Neural crest cell (in vitro differentiated cells): ENCODE results near the gene FOXL1. TPM values are rescaled to one million over a fixed set of nuclear protein-coding genes. Genes with fewer than 3 reads are reported as not detected.
A peak's percentile ranks its signal among the peaks of the same experiment; 100 is the strongest.

Source experiments
- DNase-seq: peaks from one replicate; pipeline ENCODE4 v3.0.0; 2021; ENCODE audit warnings: low read depth, mixed read lengths, low spot score
- H3K27ac Mint-ChIP-seq: one replicate; pipeline ENCODE4 v1.8.0; 2021; ENCODE audit warnings: mild to moderate bottlenecking, mixed read lengths; ENCODE audit not compliant: unreplicated experiment
- H3K27me3 Mint-ChIP-seq: 2 replicates; pipeline ENCODE4 v1.8.0; 2021; ENCODE audit warnings: low read depth, mild to moderate bottlenecking, mixed read lengths
- H3K36me3 Mint-ChIP-seq: 2 replicates; pipeline ENCODE4 v1.8.0; 2021; ENCODE audit warnings: low read depth, mild to moderate bottlenecking, mixed read lengths
- H3K4me1 Mint-ChIP-seq: 2 replicates; pipeline ENCODE4 v1.8.0; 2021; ENCODE audit warnings: mixed read lengths
- H3K4me3 Mint-ChIP-seq: one replicate; pipeline ENCODE4 v1.8.0; 2021; ENCODE audit warnings: mild to moderate bottlenecking, mixed read lengths
- H3K9me3 Mint-ChIP-seq: 2 replicates; pipeline ENCODE4 v1.8.0; 2021; ENCODE audit warnings: mixed read lengths
- total RNA-seq: library from RNA; stranded (reverse); gene quantifications from 2 replicates; pipeline ENCODE4 v1.2.1, GENCODE V29; 2021
- TF ChIP-seq, protein P1 (sequence below): fragments of 200-600 bp; sonication (generic); conservative IDR thresholded peaks from 2 replicates; pipeline ENCODE4 v1.5.0; 2021; ENCODE audit warnings: antibody characterized with exemption, mild to moderate bottlenecking

Gene FOXL1
- total RNA-seq, 1 donor from 2014 or later, result 0.09 TPM

DNA sequence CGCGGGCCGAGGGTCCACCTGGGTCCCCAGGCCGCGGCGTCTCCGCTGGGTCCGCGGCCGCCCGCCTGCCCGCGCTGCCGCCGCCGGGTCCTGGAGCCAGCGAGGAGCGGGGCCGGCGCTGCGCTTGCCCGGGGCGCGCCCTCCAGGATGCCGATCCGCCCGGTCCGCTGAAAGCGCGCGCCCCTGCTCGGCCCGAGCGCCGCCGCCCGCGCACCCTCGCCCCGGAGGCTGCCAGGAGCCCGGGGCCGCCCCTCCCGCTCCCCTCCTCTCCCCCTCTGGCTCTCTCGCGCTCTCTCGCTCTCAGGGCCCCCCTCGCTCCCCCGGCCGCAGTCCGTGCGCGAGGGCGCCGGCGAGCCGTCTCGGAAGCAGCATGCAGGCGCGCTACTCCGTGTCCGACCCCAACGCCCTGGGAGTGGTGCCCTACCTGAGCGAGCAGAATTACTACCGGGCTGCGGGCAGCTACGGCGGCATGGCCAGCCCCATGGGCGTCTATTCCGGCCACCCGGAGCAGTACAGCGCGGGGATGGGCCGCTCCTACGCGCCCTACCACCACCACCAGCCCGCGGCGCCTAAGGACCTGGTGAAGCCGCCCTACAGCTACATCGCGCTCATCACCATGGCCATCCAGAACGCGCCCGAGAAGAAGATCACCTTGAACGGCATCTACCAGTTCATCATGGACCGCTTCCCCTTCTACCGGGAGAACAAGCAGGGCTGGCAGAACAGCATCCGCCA lies 11.2 kb upstream of the FOXL1 start:
- TF ChIP-seq, protein P1, sequence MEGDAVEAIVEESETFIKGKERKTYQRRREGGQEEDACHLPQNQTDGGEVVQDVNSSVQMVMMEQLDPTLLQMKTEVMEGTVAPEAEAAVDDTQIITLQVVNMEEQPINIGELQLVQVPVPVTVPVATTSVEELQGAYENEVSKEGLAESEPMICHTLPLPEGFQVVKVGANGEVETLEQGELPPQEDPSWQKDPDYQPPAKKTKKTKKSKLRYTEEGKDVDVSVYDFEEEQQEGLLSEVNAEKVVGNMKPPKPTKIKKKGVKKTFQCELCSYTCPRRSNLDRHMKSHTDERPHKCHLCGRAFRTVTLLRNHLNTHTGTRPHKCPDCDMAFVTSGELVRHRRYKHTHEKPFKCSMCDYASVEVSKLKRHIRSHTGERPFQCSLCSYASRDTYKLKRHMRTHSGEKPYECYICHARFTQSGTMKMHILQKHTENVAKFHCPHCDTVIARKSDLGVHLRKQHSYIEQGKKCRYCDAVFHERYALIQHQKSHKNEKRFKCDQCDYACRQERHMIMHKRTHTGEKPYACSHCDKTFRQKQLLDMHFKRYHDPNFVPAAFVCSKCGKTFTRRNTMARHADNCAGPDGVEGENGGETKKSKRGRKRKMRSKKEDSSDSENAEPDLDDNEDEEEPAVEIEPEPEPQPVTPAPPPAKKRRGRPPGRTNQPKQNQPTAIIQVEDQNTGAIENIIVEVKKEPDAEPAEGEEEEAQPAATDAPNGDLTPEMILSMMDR, result no peak
- Mint-ChIP-seq H3K36me3 (no peaks in the 10 kb centered on the region), H3K27me3 (peaks cover 90% of the 10 kb centered on the region), H3K4me1 (peaks cover 19% of the 10 kb centered on the region), H3K27ac (no peak overlapping the region), H3K9me3 (no peaks in the 10 kb centered on the region), H3K4me3 (peak overlapping the region; percentile 47)
- no peak for DNase-seq

DNA sequence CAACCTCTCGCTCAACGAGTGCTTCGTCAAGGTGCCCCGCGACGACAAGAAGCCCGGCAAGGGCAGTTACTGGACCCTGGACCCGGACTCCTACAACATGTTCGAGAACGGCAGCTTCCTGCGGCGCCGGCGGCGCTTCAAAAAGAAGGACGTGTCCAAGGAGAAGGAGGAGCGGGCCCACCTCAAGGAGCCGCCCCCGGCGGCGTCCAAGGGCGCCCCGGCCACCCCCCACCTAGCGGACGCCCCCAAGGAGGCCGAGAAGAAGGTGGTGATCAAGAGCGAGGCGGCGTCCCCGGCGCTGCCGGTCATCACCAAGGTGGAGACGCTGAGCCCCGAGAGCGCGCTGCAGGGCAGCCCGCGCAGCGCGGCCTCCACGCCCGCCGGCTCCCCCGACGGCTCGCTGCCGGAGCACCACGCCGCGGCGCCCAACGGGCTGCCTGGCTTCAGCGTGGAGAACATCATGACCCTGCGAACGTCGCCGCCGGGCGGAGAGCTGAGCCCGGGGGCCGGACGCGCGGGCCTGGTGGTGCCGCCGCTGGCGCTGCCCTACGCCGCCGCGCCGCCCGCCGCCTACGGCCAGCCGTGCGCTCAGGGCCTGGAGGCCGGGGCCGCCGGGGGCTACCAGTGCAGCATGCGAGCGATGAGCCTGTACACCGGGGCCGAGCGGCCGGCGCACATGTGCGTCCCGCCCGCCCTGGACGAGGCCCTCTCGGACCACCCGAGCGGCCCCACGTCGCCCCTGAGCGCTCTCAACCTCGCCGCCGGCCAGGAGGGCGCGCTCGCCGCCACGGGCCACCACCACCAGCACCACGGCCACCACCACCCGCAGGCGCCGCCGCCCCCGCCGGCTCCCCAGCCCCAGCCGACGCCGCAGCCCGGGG lies 10.4 kb upstream of the FOXL1 start:
- Mint-ChIP-seq H3K4me1 (peaks cover 19% of the 10 kb centered on the region), H3K4me3 (peak overlapping the region; percentile 47), H3K9me3 (no peaks in the 10 kb centered on the region), H3K36me3 (no peaks in the 10 kb centered on the region), H3K27me3 (peaks cover 92% of the 10 kb centered on the region), H3K27ac (no peak overlapping the region)
- TF ChIP-seq, protein P1, result no peak
- DNase-seq, result no peak

DNA sequence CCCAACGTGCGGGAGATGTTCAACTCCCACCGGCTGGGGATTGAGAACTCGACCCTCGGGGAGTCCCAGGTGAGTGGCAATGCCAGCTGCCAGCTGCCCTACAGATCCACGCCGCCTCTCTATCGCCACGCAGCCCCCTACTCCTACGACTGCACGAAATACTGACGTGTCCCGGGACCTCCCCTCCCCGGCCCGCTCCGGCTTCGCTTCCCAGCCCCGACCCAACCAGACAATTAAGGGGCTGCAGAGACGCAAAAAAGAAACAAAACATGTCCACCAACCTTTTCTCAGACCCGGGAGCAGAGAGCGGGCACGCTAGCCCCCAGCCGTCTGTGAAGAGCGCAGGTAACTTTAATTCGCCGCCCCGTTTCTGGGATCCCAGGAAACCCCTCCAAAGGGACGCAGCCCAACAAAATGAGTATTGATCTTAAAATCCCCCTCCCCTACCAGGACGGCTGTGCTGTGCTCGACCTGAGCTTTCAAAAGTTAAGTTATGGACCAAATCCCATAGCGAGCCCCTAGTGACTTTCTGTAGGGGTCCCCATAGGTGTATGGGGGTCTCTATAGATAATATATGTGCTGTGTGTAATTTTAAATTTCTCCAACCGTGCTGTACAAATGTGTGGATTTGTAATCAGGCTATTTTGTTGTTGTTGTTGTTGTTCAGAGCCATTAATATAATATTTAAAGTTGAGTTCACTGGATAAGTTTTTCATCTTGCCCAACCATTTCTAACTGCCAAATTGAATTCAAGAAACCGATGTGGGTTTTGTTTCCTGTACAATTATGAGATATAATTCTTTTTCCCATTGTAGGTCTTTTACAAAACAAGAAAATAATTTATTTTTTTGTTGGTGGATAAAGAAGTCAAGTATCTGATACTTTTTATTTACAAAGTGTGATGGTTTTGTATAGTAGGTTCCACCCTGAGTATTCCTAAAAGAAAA lies 9.4 kb upstream of the FOXL1 start:
- TF ChIP-seq, protein P1, result no peak
- no peak for DNase-seq
- no peak overlapping the region for H3K27ac Mint-ChIP-seq
- no peaks in the 10 kb centered on the region for H3K9me3 Mint-ChIP-seq
- peaks cover 92% of the 10 kb centered on the region for H3K27me3 Mint-ChIP-seq
- H3K4me3 Mint-ChIP-seq, result peak overlapping the region; percentile 67
- no peaks in the 10 kb centered on the region for H3K36me3 Mint-ChIP-seq
- H3K4me1 Mint-ChIP-seq, result peaks cover 9% of the 10 kb centered on the region

DNA sequence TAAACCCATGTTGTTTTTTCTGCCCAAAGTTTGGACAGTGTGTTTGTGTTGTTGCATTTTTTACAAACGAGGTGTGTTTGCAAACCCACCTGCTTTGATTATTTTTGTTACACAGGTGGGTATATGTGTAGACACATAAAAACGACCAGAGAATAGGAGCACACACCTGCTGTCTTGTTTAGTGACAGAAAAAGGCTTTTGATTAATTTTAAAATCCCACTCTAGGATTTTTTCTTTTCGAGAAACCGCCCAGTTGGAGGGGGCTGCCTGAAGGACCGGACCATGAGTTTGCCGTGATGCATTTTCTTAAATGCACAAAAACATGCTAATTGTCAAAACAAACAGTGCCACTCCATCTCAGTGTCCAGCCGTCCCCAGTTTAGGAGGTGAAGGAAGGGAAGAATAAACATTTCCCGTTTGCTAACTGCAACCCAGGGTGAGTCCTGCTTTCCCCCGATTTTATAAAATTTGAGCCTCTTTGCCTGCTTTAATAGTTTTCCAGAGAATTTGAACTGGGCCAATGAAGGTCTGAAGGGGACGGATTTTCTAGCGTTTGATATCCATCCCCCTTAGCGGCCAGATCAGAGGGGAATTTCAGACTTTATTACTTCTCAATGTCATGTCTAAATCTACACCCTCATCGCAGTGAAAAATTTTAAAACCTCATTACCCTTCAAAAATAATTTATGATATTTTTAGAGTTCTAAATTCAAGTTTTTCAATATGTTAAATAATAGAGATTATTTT lies 8.5 kb upstream of the FOXL1 start:
- Mint-ChIP-seq H3K9me3 (no peaks in the 10 kb centered on the region), H3K36me3 (no peaks in the 10 kb centered on the region), H3K4me1 (peaks cover 4% of the 10 kb centered on the region), H3K27me3 (peaks cover 92% of the 10 kb centered on the region), H3K27ac (no peak overlapping the region), H3K4me3 (no peak overlapping the region)
- no peak for DNase-seq
- TF ChIP-seq, protein P1, result no peak
